Thyroid gland (tissue), 4 donors: ENCODE results near the gene CHD8.
"Not testable (repeated sequence)": the region's sequence is repeated elsewhere in the genome, so short reads cannot be mapped to it uniquely, and the experiment has no call there.

Experiments used
- CTCF ChIP-seq, 6 experiments: fragments of 200-600 bp in 3 of 6; fragments of 450-650 bp in 3 of 6; sonication (generic) in 3 of 6; IDR thresholded peaks; one replicate each; pipeline ENCODE4 v1.5.1; 2016 to 2019; ENCODE audit warnings: antibody characterized with exemption in 6 of 6, mild to moderate bottlenecking in 2 of 6, inconsistent platforms in 1 of 6, moderate library complexity in 1 of 6
- POLR2A ChIP-seq, 2 donors: fragments of 450-650 bp; IDR thresholded peaks; one replicate each; pipeline ENCODE4 v1.6.1; 2017; ENCODE audit warnings: antibody characterized with exemption in 2 of 2, mild to moderate bottlenecking in 2 of 2, moderate library complexity in 1 of 2

DNA sequence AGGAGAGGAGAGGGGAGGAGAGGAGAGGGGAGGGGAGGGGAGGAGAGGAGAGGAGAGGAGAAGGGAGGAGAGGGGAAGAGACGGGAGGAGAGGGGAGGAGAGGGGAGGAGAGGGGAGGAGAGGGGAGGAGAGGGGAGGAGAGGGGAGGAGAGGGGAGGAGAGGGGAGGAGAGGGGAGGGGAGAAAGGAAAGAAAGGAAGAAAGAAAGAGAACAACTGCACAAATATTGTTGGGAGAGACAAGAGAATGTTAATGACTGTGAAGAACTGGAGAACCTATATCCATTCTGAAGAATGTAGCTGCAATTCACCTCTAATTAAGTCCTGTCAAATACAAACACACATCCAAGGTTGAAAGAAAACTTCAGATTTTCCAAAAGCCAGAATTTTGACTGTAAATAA, 13.3 kb downstream of the CHD8 start:
- TF ChIP-seq POLR2A, CTCF (IDR thresholded peaks at IDR 0.05): not testable (repeated sequence)
